ENCODE results near the gene CCL14. TPM values are rescaled to one million over a fixed set of nuclear protein-coding genes. Genes with fewer than 3 reads are reported as not detected.
A peak's percentile ranks its signal among the peaks of the same experiment; 100 is the strongest.
"Not testable (repeated sequence)": the region's sequence is repeated elsewhere in the genome, so short reads cannot be mapped to it uniquely, and the experiment has no call there.

The CCL14 gene
- total RNA-seq, 1 experiment from 2014 or later: not detected

DNA sequence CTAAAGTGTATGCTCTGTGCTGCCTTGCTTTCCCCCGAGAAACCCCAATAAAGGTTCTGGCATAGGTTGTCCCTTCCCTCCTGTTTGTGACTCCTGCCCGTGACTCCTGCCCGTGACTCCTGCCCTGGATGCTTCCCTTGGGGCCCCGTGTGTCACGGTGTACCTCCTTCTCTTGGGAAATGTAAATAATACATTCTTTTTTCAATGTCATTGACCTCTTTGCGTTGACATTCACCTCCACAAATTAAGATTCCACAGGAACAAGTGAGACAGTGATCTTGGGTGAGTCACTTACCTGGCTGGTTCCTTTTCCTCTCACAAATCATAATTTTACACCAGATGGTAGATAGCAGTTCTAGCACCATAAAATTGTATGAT, 14.2 kb upstream of the CCL14 start:
- DNase-seq (ENCODE audit: low read depth, low spot score): no peak
- in situ Hi-C loops (cut with HindIII; ENCODE audit: low pct_unique_long_range_greater_than_20kb, low sequenced_read_pairs): no loop called here

- no peak for DNase-seq (ENCODE audit: low read depth, low spot score)
- in situ Hi-C loops (cut with HindIII; ENCODE audit: low pct_unique_long_range_greater_than_20kb, low sequenced_read_pairs): no loop called here
These were observed 12.2 kb upstream of the CCL14 start for GRCh38 chr17:35998756-35999155.

DNA sequence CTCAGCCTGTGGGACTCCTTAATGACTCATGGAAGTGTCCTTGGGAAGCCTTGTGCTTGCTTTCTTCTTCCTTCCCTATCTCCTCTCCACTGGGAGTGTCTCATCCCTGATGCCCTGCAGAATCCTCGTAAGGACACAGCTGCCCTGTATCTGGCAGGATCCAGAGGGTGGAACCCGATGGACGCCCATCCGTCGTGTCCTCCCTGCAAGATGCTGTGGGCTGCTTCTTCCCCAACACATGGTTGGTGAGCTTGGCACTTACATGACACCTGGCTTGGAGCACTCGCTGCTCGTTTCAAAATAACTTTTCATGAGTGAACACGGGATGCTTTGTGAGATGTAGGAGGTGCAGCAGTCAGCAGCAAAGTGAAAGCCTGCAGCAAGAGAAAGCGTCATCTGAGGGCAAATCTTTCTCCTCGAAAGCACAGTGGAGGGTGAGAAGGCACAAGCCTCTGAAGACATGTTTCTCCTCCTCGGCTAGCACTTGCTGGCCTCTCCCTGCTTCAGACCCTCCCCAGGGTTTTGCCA, 11.6 kb upstream of the CCL14 start:
- in situ Hi-C loops (cut with HindIII; ENCODE audit: low pct_unique_long_range_greater_than_20kb, low sequenced_read_pairs): no loop called here
- DNase-seq (ENCODE audit: low read depth, low spot score): no peak

GRCh38 chr17:35995346-35995745, 8.8 kb upstream of the CCL14 start:
- in situ Hi-C loops (cut with HindIII; ENCODE audit: low pct_unique_long_range_greater_than_20kb, low sequenced_read_pairs); DNase-seq (ENCODE audit: low read depth, low spot score): not testable (repeated sequence)

GRCh38 chr17:35991075-35991474, 4.5 kb upstream of the CCL14 start:
- in situ Hi-C loops (cut with HindIII; ENCODE audit: low pct_unique_long_range_greater_than_20kb, low sequenced_read_pairs): no loop called here

GRCh38 chr17:35988164-35988563, 1.6 kb upstream of the CCL14 start:
- no peak for DNase-seq (ENCODE audit: low read depth, low spot score)
- in situ Hi-C loops (cut with HindIII; ENCODE audit: low pct_unique_long_range_greater_than_20kb, low sequenced_read_pairs): no loop called here

More at GRCh38 chr17:35991075-35991474, 4.5 kb upstream of the CCL14 start:
- no peak for DNase-seq (ENCODE audit: low read depth, low spot score)

DNA sequence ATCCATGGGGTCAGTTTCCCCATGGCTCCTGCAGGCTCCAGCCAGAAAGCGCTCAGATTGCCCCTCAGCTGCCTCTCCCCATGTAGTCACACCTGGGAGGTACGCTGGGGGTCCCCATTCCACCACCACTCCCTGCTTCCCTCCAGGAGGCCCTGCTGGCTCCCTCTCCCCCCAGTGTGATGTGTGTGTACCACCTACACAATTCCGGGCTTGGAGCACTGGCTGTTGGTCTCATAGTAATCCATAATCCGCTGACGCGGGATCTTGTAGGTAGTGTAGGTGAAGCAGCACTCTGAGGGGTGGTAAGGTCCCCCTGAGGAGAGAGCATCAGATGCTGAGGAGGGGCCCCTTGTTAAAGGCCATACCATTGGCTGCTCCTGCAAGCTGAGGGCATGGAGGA, 2.4 kb downstream of the CCL14 start:
- in situ Hi-C loops (cut with HindIII; ENCODE audit: low pct_unique_long_range_greater_than_20kb, low sequenced_read_pairs): no loop called here
- DNase-seq (ENCODE audit: low read depth, low spot score): no peak

DNA sequence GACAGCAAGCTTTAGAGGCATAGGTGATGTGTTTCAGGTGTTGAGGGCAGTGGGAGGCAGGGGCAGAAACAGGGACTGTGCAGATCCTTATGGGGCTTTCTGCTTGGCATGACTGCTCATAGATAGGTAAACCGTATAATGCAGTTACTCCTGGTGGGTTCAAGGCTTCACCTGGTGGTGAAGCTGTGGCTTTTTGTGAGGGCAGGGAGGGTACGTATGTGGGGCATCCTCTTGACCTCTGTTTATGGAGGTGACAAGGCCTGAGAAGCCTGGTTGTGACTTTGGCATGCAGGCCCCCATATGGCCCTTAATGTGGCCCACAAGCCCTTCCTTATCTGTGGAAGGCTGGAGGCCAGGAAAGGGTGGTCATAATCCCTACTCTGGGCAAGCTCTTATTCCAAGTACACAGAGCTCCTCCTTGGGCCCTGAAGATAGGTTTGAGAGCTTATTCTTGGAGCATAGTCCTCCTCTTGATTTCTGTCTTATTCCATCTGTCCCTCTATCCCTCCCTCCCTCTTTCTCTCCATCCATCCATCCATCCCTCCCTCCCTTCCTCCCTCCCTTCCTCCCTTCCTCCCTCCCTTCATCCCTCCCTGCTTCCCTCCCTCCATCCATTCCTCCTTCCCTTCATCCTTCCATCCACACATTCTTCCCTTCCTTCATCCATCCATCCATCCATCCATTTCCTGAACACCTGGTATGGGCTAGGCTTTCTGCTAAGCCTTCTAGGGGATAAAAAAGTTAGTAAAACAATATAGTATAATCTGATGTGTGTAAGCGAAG, 3.9 kb downstream of the CCL14 start:
- DNase-seq (ENCODE audit: low read depth, low spot score): no peak
- in situ Hi-C loops (cut with HindIII; ENCODE audit: low pct_unique_long_range_greater_than_20kb, low sequenced_read_pairs): no loop called here

GRCh38 chr17:35981908-35982330, 4.6 kb downstream of the CCL14 start:
- DNase-seq (ENCODE audit: low read depth, low spot score): peak; percentile 20
- in situ Hi-C loops (cut with HindIII; ENCODE audit: low pct_unique_long_range_greater_than_20kb, low sequenced_read_pairs): no loop called here

DNA sequence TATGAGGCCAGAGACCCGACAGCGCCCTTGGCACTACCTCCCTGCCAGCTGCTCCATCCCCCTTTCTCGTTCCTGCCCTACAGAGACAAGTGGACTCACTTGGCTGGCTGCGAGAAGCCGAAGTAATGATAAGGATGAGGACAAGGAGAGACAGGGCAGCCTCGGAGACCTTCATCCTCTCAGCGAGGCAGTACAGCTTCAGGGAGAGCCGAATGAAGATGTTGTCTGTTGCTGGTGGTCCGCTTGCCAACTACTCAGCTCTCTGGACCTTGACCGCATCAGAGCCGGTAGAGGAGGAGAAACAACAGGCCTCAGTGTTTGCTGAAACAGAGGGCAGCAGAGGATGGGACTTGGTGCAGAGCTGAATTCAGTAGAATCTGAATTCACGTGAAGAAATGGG, 5.3 kb downstream of the CCL14 start, which contains the start of gene CCL16:
Gene CCL16, minus strand, starts transcription at position 252 of the 400 bp plus-strand sequence. Its CDS starts 77 bp downstream, at position 175.
- in situ Hi-C loops (cut with HindIII; ENCODE audit: low pct_unique_long_range_greater_than_20kb, low sequenced_read_pairs): no loop called here
- no peak for DNase-seq (ENCODE audit: low read depth, low spot score)

DNA sequence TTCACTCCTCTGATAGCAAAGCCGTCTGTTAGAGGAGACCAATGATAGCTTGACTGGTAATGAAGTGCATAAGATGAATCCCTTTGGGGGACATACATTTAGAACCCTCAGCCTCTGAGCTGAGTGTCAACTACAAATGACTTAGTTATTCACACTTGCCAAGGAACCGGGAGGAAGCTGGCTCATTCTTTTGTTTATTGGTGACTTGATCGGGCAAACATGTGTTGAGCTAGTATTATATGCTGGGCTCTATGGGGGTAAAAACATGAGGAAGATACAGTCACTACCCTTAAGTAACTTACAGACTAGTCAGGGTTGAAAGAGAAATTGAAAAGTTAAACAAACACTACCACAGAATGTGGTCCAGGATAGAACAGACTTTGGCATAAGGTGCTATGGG, 8.2 kb downstream of the CCL14 start:
- in situ Hi-C loops (cut with HindIII; ENCODE audit: low pct_unique_long_range_greater_than_20kb, low sequenced_read_pairs): no loop called here
- DNase-seq (ENCODE audit: low read depth, low spot score): no peak

DNA sequence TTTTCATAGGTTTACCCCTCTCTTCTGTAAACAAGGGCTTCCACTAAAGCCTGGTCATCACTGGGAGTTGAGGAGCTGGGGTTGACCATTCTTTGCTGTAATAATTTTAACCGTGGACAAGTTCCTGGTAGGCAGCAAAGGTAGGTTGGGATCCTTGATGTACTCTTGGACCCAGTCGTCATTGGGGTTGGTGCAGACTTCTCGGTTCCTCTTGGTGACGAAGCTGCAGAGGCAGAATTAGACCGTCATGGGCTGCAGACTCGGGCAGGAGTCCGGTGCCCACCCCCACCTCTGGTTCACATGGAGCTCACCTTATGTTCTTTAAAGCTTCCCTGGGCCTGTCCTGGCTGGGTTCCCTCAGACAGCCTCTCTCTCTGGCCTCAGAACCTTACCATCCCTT, 9.0 kb downstream of the CCL14 start:
- in situ Hi-C loops (cut with HindIII; ENCODE audit: low pct_unique_long_range_greater_than_20kb, low sequenced_read_pairs): no loop called here
- no peak for DNase-seq (ENCODE audit: low read depth, low spot score)

DNA sequence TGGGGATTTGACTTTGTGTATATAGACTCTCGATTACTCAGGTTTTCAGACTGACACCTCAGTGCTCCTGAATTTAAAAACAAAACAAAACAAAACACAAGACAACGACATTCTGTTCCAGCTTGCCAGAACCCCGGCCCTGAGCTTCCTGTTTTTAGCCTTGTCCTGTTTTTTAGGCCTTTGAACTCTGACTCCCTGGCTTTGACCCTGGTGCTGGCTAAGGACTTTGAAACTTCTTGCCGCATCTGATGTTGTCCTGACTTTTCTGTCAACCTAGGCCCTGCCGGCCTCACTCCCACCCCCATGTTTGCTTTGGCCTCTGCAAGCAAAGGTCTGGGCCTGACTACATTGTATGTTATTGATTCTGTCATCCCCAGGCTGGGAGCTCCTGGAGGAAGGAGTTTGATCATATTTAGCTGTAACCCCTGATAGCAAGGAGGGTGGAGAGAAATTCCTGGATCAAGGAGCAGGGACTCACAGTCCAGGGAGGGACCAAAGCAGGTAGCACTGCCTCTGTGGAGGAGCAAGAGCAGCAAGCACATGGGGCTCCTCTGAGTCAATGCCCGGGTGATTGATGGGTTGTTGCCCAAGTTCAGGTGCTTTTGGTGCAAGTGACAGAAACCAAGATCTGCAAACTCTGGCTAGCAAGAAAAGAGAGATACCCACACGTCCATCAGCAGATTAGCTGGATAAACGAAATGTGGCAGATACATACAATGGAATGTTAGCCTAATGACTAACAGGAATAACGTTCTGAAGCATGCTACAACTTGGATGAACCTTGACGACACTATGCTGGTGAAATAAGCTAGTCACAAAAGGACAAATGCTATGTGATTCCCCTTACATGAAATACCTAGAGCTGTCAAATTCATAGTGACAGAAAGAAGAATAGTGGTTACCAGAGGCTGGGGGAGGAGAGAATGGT, 12.9 kb downstream of the CCL14 start:
- no peak for DNase-seq (ENCODE audit: low read depth, low spot score)
- in situ Hi-C loops (cut with HindIII; ENCODE audit: low pct_unique_long_range_greater_than_20kb, low sequenced_read_pairs): no loop called here

DNA sequence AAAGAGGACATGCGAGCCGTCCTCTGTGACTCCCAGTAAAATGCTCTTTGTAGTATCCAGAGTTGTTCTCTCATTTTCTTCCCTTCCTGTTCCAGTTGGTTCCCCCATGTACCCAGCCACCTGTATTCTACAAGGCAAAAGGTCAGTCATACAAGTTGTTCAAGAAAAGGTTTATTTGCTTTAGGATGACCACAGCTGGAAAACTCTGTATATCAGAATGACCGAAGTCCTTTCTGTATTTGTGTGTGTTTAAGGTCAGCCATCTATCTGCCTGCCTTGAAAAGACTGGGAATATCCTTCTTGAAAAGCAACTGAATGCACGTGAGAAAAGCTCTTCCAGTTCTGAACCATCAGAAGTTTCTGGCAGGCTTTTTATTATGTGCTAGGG, 13.6 kb downstream of the CCL14 start:
- DNase-seq (ENCODE audit: low read depth, low spot score): no peak
- in situ Hi-C loops (cut with HindIII; ENCODE audit: low pct_unique_long_range_greater_than_20kb, low sequenced_read_pairs): no loop called here

DNA sequence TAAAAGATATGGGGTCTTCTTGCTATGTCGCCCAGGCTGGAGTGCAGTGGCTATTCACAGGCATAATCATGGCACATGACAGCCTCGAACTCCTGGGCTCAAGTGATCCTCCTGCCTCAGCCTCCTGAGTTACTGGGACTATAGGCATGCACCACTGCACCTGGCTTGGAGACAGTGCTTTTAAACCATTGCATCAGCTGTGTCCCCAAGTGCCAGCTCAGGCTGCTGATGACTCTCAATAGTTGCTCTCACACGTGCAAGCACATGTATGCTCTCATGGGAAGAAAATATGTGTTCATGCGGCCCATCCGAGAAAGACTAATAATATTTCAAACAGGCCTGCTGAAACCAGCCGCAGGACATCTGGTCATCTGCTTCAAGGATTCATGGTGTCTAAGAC, 14.0 kb downstream of the CCL14 start:
- in situ Hi-C loops (cut with HindIII; ENCODE audit: low pct_unique_long_range_greater_than_20kb, low sequenced_read_pairs): no loop called here

GRCh38 chr17:35972066-35972465, 14.5 kb downstream of the CCL14 start:
- in situ Hi-C loops (cut with HindIII; ENCODE audit: low pct_unique_long_range_greater_than_20kb, low sequenced_read_pairs): no loop called here
- peak; percentile 65 for DNase-seq (ENCODE audit: low read depth, low spot score)

More for the DNA sequence above, 14.0 kb downstream of the CCL14 start:
- DNase-seq (ENCODE audit: low read depth, low spot score): no peak

DNA sequence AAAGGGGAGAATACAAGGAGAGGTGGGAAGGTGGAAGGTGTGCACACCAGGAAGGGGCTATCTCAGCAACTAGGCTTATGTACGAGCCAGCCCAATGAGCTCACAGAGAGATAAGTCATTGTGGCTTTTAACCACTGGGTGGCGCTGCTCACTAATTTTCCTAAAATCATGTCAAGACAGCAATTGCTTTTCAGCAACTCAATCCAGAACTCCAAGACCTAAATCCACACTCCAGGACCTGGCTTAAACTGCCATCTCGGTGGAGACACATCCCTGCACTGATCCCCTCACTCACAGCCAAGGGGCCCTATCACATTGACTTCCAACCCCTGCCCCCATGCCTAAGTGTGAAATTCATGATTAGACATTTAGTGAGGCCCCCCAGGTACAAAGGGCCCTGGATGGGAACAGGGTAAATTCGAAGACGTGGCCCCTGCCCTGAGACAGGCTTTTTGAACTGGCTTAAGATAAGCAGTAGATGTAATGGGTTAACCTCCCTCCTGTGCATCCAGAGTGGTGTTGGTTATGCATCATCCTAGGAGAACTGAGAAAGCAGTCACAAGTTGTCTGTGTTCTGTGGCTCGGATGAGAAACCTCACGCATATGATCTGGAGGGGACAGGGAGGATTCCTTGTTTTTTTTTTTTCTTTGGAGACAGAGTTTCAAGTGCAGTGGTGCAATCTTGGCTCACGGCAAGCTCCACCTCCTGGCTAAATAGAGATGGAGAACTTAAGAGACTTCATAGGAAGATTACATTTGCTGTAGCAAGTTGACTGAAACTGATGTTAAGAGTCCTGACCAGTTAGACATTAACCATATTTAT, 16.8 kb downstream of the CCL14 start:
- in situ Hi-C loops (cut with HindIII; ENCODE audit: low pct_unique_long_range_greater_than_20kb, low sequenced_read_pairs): no loop called here

More for the DNA sequence above, 16.8 kb downstream of the CCL14 start:
- peak; percentile 86 for DNase-seq (ENCODE audit: low read depth, low spot score)
